ENCODE measurements around the gene IQCK. TPM values are rescaled to one million over a fixed set of nuclear protein-coding genes. Genes with fewer than 3 reads are reported as not detected.

IQCK gene
- total RNA-seq, 2 experiments from 2014 or later = 0.81 to 0.97 TPM

DNA sequence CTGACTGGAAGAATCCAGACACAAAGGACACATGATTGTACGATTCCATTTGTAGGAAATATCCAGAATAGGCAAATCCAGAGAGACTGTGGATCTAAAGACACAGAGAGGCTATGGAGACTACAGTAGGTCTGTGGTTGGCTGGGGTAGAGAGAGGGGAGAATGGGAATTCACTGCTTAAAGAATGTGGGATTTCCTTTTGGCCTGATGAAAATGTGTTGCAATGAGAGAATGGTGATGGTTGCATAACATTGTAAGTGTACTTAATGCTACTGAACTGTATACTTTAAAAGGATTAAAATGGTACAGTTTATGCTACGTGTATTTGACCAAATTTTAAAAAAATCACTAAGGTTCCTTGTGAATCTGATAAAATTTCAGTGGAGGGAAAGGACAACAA, 104.5 kb downstream of the IQCK start:
- no peaks in the 10 kb centered on the region for H3K9me3 Mint-ChIP-seq (ENCODE audit: insufficient read depth)
- H3K27me3 Mint-ChIP-seq (ENCODE audit: low read depth) = no peaks in the 10 kb centered on the region
- no peaks in the 10 kb centered on the region for H3K4me1 Mint-ChIP-seq (ENCODE audit: low read depth)
- H3K4me3 Mint-ChIP-seq = no peak overlapping the region
- DNase-seq (no peak), ATAC-seq (no peak)
- ChIA-PET POLR2A (no interaction called here), CTCF (no interaction called here)
- H3K36me3 Mint-ChIP-seq (ENCODE audit: low read depth) = no peaks in the 10 kb centered on the region
- no peak overlapping the region for H3K27ac Mint-ChIP-seq

DNA sequence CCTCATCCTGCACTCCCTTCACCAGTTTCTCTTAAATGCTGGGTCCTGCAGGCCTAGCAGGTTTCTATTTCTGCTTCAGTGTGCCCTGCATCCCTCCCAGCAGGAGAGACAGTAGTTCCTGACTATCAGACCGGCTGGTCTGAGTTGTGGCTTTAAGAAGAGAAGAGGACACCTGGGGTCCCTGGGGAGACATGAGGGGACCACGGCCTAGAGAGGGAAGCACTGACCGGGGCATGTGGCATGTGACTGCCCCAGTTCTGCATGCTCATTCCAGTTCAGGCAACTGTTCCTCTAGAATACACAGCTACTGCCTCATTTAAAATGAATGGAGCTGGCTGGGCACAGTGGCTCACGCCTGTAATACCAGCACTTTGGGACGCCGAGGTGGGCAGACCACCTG, 105.3 kb downstream of the IQCK start:
- DNase-seq = no peak
- ATAC-seq = no peak
- no peaks in the 10 kb centered on the region for H3K27me3 Mint-ChIP-seq (ENCODE audit: low read depth)
- no peak overlapping the region for H3K4me3 Mint-ChIP-seq
- POLR2A ChIA-PET = no interaction called here
- CTCF ChIA-PET = no interaction called here
- no peak overlapping the region for H3K27ac Mint-ChIP-seq
- H3K4me1 Mint-ChIP-seq (ENCODE audit: low read depth) = no peaks in the 10 kb centered on the region
- no peaks in the 10 kb centered on the region for H3K9me3 Mint-ChIP-seq (ENCODE audit: insufficient read depth)
- H3K36me3 Mint-ChIP-seq (ENCODE audit: low read depth) = no peaks in the 10 kb centered on the region

DNA sequence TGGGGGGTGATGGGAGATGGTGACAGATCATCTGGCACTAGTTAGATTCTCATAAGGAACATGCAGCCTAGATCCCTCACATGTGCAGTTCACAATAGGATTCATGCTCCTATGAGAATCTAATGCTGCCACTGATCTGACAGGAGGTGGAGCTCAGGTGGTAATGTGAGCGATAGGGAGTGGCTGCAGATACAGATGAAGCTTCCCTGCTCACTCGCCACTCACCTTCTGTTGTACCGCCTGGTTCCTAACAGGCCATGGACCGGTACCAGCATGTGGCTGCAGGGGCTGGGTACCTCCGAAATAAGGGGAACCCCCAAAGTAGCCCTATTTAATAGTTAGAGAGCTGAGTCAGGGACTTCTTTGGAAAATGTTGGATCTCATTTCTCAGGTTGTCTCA, 106.1 kb downstream of the IQCK start:
- POLR2A ChIA-PET = no interaction called here
- Mint-ChIP-seq H3K9me3 (ENCODE audit: insufficient read depth) (no peaks in the 10 kb centered on the region), H3K27me3 (ENCODE audit: low read depth) (no peaks in the 10 kb centered on the region), H3K4me3 (no peak overlapping the region), H3K36me3 (ENCODE audit: low read depth) (no peaks in the 10 kb centered on the region), H3K4me1 (ENCODE audit: low read depth) (no peaks in the 10 kb centered on the region), H3K27ac (no peak overlapping the region)
- CTCF ChIA-PET = no interaction called here
- no peak for DNase-seq
- ATAC-seq = no peak

DNA sequence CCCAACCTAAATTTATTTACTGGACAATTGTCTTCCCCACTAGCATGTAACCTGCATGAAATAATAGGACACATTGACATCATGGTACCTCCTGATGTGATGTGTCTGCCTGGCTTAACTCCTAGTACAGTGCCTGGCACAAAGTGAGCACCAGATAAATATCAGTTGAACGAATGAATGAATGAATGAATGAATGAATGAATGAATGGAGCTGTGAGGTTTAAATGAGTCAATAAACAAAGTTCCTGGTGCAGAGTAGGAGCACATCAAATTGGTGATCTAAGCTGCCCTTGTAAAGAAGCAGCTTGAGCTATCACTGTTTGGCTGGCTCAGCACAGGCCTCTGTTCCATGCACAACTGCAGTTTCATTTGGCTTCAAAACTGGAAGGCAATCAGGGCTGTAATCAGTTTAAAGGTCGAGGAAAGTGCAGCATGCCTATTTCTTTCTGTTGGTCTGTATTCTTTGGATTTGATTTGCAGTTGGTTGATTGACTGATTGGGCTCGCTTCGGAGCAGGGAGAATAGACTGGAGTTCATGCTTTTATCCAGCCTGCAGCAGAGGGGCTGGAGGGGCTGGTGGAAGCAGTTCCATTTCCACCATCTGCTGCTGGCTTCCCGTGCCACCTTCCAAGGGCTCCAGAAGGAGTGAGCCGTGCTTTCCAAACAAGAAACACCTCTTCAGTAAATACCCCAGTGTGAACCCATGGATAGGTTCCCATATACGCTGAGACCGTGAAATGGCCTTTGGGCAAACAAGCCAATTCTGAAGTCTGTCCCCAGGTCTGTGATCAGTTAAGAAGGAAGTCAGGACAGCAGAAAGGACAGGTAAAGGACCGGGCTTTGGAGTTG, 112.0 kb downstream of the IQCK start:
- DNase-seq (no peak), ATAC-seq (no peak)
- Mint-ChIP-seq H3K27me3 (ENCODE audit: low read depth) (no peaks in the 10 kb centered on the region), H3K36me3 (ENCODE audit: low read depth) (no peaks in the 10 kb centered on the region), H3K9me3 (ENCODE audit: insufficient read depth) (no peaks in the 10 kb centered on the region), H3K4me1 (ENCODE audit: low read depth) (no peaks in the 10 kb centered on the region), H3K4me3 (no peak overlapping the region), H3K27ac (no peak overlapping the region)
- ChIA-PET POLR2A (interaction anchor here (0.7 kb wide), 1 partner anchor 24 kb away, joined by 5 read pairs; no protein-coding TSS in a partner anchor), CTCF (interaction anchor here (2.0 kb wide), 1 partner anchor 229 kb away, joined by 4 read pairs; no protein-coding TSS in a partner anchor)

DNA sequence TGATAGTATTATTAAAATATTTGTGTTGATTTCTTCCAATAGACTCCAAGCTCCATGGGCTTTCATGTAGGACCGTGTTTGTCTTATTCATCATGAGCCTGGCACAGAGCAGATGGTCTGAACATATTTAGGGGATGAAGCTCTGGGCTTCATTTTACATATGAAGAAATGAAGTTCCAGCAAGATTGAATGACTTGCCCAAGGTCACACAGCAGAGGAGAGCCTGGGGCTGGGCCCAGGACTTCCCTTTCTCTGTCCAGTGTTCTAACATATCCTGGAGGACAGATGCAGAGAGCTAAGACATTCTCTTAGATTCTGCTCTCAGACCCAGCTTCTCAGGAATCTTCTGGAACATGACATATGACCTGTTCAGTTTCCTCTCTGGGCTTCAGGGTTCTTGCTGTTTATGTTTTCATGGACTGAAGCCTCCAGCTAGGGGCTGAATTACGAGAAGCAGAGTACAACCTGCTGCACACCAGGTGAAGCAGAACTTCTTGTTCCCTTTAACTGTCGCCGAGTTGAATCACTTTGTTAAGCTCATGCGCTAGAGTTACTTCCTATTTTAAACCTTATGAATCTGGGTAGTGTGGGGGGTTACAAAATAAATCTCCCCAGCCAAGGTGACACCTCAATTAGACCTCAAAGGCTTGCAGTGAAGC, 113.0 kb downstream of the IQCK start:
- POLR2A ChIA-PET = no interaction called here
- no peak overlapping the region for H3K4me3 Mint-ChIP-seq
- H3K36me3 Mint-ChIP-seq (ENCODE audit: low read depth) = no peaks in the 10 kb centered on the region
- DNase-seq (no peak), ATAC-seq (no peak)
- no peaks in the 10 kb centered on the region for H3K27me3 Mint-ChIP-seq (ENCODE audit: low read depth)
- no peak overlapping the region for H3K27ac Mint-ChIP-seq
- CTCF ChIA-PET = interaction anchor here (1.2 to 2.0 kb wide), 2 partner anchors 76 to 230 kb away, joined by 4 read pairs; no protein-coding TSS in a partner anchor
- H3K9me3 Mint-ChIP-seq (ENCODE audit: insufficient read depth) = no peaks in the 10 kb centered on the region
- H3K4me1 Mint-ChIP-seq (ENCODE audit: low read depth) = no peaks in the 10 kb centered on the region

DNA sequence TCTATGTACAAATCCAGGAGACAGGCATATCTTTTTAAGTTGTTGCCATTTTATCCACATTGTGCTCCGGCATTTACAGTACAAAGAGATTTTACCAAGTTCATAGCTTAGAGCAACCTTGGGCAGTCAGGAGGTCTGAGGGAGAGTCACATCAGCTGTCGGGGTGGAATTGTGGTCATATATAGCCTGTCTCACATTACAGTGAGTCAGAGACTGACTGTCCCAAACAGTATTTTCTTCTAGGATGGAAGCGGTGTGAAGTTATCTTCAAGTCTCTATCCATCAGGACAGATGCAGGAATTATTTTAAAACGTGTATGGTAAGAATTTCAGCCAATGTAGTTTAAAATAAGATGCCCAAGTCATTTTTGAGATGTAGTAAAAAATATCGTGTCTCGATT, 113.6 kb downstream of the IQCK start:
- ATAC-seq (no peak), DNase-seq (no peak)
- no peaks in the 10 kb centered on the region for H3K9me3 Mint-ChIP-seq (ENCODE audit: insufficient read depth)
- no peak overlapping the region for H3K27ac Mint-ChIP-seq
- H3K4me3 Mint-ChIP-seq = no peak overlapping the region
- H3K27me3 Mint-ChIP-seq (ENCODE audit: low read depth) = no peaks in the 10 kb centered on the region
- H3K36me3 Mint-ChIP-seq (ENCODE audit: low read depth) = no peaks in the 10 kb centered on the region
- POLR2A ChIA-PET = no interaction called here
- no peaks in the 10 kb centered on the region for H3K4me1 Mint-ChIP-seq (ENCODE audit: low read depth)
- CTCF ChIA-PET = interaction anchor here (1.2 to 2.0 kb wide), 2 partner anchors 76 to 230 kb away, joined by 4 read pairs; no protein-coding TSS in a partner anchor

DNA sequence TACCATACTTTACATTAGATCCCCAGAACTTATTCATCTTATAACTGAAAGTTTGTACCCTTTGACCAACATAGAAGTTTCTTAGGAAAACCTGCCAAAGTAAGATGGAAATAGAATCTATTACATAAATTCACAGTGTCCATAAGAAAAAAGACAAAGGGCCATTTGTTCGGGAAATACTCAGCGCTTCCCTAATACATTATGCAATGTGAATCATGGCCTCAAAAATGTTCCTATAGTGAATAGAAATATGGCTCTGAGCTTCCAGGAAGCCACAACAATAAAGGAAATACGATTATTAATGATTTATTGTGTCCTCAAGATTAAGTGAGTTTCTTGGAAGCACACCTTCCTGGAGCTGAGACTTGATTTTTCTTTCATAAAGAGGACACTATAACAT, 115.1 kb downstream of the IQCK start:
- H3K27ac Mint-ChIP-seq = no peak overlapping the region
- no peaks in the 10 kb centered on the region for H3K4me1 Mint-ChIP-seq (ENCODE audit: low read depth)
- CTCF ChIA-PET = no interaction called here
- DNase-seq (no peak), ATAC-seq (no peak)
- no peaks in the 10 kb centered on the region for H3K9me3 Mint-ChIP-seq (ENCODE audit: insufficient read depth)
- POLR2A ChIA-PET = no interaction called here
- no peak overlapping the region for H3K4me3 Mint-ChIP-seq
- no peaks in the 10 kb centered on the region for H3K36me3 Mint-ChIP-seq (ENCODE audit: low read depth)
- H3K27me3 Mint-ChIP-seq (ENCODE audit: low read depth) = no peaks in the 10 kb centered on the region

DNA sequence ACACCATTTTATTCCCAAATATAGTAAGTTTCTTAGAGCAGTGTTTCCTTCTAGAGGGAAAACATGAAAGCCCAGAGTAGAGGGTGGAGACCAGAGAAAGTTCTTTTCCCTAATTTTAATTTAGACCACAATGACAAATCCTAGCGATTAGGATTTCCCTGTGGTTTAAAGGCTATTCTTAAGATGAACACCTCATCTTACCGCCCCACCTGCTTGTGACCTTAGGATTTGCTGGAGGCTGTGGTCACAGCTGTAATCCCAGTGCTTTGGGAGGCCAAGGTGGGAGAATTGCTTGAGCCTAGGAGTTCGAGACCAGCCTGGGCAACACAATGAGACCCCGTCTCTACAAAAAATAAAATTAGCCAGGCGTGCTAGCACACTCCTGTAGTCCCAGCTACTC, 115.5 kb downstream of the IQCK start:
- Mint-ChIP-seq H3K36me3 (ENCODE audit: low read depth) (no peaks in the 10 kb centered on the region), H3K27ac (no peak overlapping the region), H3K9me3 (ENCODE audit: insufficient read depth) (no peaks in the 10 kb centered on the region), H3K27me3 (ENCODE audit: low read depth) (no peaks in the 10 kb centered on the region), H3K4me3 (no peak overlapping the region), H3K4me1 (ENCODE audit: low read depth) (no peaks in the 10 kb centered on the region)
- ChIA-PET POLR2A (no interaction called here), CTCF (no interaction called here)
- no peak for DNase-seq
- no peak for ATAC-seq

DNA sequence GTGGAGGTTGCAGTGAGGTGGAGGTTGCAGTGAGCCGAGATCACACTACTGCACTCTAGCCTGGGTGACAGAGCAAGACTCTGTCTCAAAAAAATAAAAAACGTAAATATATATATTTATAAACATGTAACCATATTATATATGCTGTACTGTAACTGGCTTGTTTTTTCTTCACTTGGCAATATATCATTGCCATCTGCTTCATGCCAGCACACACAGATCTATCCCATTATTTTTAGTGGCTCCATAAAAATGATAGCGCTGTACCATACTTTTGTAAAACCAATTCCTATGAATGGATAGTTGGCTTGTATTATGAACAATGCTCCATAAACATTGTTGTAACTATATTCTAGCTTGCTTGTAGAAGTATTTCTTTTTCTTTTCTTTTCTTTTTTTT, 117.1 kb downstream of the IQCK start:
- DNase-seq (no peak), ATAC-seq (no peak)
- Mint-ChIP-seq H3K27me3 (ENCODE audit: low read depth) (no peaks in the 10 kb centered on the region), H3K27ac (no peak overlapping the region), H3K4me3 (no peak overlapping the region), H3K9me3 (ENCODE audit: insufficient read depth) (no peaks in the 10 kb centered on the region), H3K4me1 (ENCODE audit: low read depth) (no peaks in the 10 kb centered on the region), H3K36me3 (ENCODE audit: low read depth) (no peaks in the 10 kb centered on the region)
- CTCF ChIA-PET = no interaction called here
- POLR2A ChIA-PET = no interaction called here

DNA sequence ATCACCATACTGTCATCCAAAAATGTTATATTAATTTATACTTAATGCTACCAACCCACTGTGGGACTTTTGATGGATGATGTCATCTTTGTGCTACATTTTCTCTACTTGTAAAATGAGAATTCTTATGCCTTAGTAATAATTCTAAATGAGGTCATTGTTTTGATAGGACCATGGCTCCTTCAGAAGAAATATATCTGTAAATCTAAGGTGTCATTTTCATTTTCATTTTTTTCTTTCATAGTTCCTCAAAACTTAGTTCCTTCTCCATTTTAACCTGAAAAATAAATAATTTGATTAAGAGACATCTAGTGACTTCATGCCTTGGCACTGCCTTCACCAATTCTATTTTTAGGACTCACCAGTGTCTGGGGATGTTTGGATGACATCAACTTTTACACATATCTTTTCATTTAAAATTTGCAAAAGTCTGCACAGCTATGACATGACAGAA, 117.9 kb downstream of the IQCK start:
- Mint-ChIP-seq H3K27ac (no peak overlapping the region), H3K4me3 (no peak overlapping the region), H3K9me3 (ENCODE audit: insufficient read depth) (no peaks in the 10 kb centered on the region), H3K36me3 (ENCODE audit: low read depth) (no peaks in the 10 kb centered on the region), H3K4me1 (ENCODE audit: low read depth) (no peaks in the 10 kb centered on the region), H3K27me3 (ENCODE audit: low read depth) (no peaks in the 10 kb centered on the region)
- POLR2A ChIA-PET = no interaction called here
- no peak for DNase-seq
- no peak for ATAC-seq
- CTCF ChIA-PET = no interaction called here

DNA sequence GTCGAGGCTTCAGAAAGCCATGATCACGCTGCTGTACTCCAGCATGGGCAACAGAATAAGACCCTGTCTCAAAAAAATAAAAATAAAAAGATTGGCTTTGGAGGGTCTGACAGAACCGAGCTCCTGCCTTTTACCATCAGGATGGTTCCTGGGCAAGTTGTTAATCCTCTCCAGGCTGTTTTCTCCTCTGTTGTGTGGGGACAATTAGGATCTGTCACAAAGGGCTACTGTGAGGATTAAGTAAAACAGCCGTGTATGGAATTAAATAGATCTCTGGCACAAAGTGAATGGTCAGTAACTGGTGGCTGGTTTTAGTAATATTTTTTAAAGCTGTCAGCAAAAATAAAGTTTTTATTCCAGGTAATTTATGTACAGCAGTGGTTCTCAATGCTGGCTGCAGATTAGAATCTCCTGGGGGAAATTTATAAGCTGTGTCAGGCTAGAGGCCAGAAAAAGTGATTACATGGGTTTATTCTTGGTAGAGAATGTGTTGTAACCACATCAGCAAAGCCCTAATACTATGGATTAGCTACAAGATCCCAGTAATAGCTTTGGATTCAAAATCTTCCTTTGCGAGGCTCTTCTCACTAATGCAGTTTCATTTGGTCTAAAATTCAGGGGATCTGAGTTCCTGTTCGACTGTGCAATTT, 119.4 kb downstream of the IQCK start:
- H3K27ac Mint-ChIP-seq = no peak overlapping the region
- no peaks in the 10 kb centered on the region for H3K27me3 Mint-ChIP-seq (ENCODE audit: low read depth)
- ATAC-seq (no peak), DNase-seq (no peak)
- ChIA-PET CTCF (no interaction called here), POLR2A (interaction anchor here (0.5 kb wide), 1 partner anchor 915 kb away, joined by 3 read pairs; no protein-coding TSS in a partner anchor)
- H3K36me3 Mint-ChIP-seq (ENCODE audit: low read depth) = no peaks in the 10 kb centered on the region
- no peaks in the 10 kb centered on the region for H3K4me1 Mint-ChIP-seq (ENCODE audit: low read depth)
- H3K9me3 Mint-ChIP-seq (ENCODE audit: insufficient read depth) = no peaks in the 10 kb centered on the region
- H3K4me3 Mint-ChIP-seq = no peak overlapping the region

DNA sequence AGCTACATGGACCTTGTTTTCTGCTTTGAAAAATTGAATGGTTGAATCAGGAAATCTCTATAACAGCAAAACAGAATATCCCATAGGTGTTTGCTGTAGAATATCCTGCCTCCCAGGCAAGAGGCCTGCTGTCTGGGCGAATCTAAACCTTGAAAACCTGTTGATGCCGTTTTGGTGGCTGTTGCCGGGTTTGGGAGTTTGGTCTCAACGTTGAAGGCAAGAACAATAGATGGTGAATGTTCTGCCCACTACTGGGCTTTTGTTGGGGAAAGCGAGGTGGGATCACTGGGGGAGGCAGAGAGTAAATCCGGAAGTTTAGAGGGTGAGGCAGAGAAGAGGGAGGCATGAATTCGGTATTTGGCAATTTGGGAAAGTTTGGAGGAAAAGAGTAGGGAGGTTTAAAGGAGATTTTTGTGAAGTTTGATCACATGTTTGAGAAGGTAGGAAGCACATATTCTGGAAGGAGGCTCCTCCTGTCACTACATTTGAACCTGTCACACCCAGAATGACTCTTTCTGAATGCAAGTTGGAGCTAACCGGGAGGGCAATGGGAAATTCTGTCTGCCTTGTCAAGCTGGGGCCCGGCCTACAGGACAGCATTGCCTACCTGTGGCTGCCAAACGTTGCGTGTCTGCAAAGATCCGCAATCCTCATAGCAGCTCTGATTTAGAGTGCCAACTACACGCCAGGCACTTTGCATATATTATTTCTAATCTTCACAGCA, 120.1 kb downstream of the IQCK start:
- Mint-ChIP-seq H3K27ac (no peak overlapping the region), H3K4me3 (no peak overlapping the region), H3K36me3 (ENCODE audit: low read depth) (no peaks in the 10 kb centered on the region), H3K4me1 (ENCODE audit: low read depth) (no peaks in the 10 kb centered on the region), H3K9me3 (ENCODE audit: insufficient read depth) (no peaks in the 10 kb centered on the region), H3K27me3 (ENCODE audit: low read depth) (no peaks in the 10 kb centered on the region)
- ChIA-PET POLR2A (no interaction called here), CTCF (no interaction called here)
- ATAC-seq (no peak), DNase-seq (no peak)

All from activated CD8-positive, alpha-beta T cell treated with anti-CD3 and anti-CD28 coated beads, Interleukin-2, amount 10 ng/mL, durations not matched to agents 7 days and 5 days (primary cell).